Lower lobe of right lung (tissue), 2 donors: ENCODE measurements around the gene FAM124A. TPM values are rescaled to one million over a fixed set of nuclear protein-coding genes. Genes with fewer than 3 reads are reported as not detected.

Experiments
- ATAC-seq, 2 donors: fragments of 200-7000 bp; cut with Tn5 transposase; one replicate each; pipeline ENCODE4 v1.9.1; 2020 to 2022; ENCODE audit warnings: mild to moderate bottlenecking in 2 of 2, moderate library complexity in 2 of 2
- DNase-seq: peaks from one replicate; pipeline ENCODE4 v3.0.0-alpha.2; 2020
- H3K27ac ChIP-seq: fragments of 200-600 bp; one replicate; pipeline ENCODE4 v1.8.0; 2022
- H3K27me3 ChIP-seq: fragments of 200-600 bp; one replicate; pipeline ENCODE4 v1.8.0; 2022; ENCODE audit warnings: low read depth
- H3K36me3 ChIP-seq: fragments of 200-600 bp; one replicate; pipeline ENCODE4 v1.8.0; 2022; ENCODE audit warnings: mild to moderate bottlenecking
- H3K4me1 ChIP-seq: fragments of 200-600 bp; one replicate; pipeline ENCODE4 v1.8.0; 2022
- H3K4me3 ChIP-seq: fragments of 200-600 bp; one replicate; pipeline ENCODE4 v1.8.0; 2022; ENCODE audit warnings: mild to moderate bottlenecking
- H3K9me3 ChIP-seq: fragments of 200-600 bp; one replicate; pipeline ENCODE4 v1.8.0; 2022
- CTCF ChIP-seq: fragments of 200-600 bp; IDR thresholded peaks from one replicate; pipeline ENCODE4 v1.8.0; 2022; ENCODE audit warnings: antibody characterized with exemption, mild to moderate bottlenecking
- intact Hi-C: fragments of 100-400 bp; cut with DNase I; formaldehyde crosslinking; loops from one replicate; pipeline ENCODE4 v1.11.0; 2022
- long read RNA-seq: library from polyadenylated mRNA; unstranded; transcript quantifications from one replicate; pipeline ENCODE4 v2.0.0, GENCODE V29; 2021
- total RNA-seq: library from RNA; stranded (reverse); fragmentation: NEBNext Ultra II Directional; extraction: Animal tissue kit (Norgen Biotek cat#: 25700); gene quantifications from one replicate; pipeline ENCODE4 v1.2.1, GENCODE V29; 2021
- donor health status: DM: no; HTN: yes; CAD: no; lungs with severe emphysema.

FAM124A gene
- 4.1 TPM for total RNA-seq
- long read RNA-seq, full-length matches to known transcripts = 2 of 6 reads
- long read RNA-seq, partial matches to known transcripts = 2 of 6 reads
- long read RNA-seq, other reads (novel, unspliced or antisense) = 2 of 6 reads

DNA sequence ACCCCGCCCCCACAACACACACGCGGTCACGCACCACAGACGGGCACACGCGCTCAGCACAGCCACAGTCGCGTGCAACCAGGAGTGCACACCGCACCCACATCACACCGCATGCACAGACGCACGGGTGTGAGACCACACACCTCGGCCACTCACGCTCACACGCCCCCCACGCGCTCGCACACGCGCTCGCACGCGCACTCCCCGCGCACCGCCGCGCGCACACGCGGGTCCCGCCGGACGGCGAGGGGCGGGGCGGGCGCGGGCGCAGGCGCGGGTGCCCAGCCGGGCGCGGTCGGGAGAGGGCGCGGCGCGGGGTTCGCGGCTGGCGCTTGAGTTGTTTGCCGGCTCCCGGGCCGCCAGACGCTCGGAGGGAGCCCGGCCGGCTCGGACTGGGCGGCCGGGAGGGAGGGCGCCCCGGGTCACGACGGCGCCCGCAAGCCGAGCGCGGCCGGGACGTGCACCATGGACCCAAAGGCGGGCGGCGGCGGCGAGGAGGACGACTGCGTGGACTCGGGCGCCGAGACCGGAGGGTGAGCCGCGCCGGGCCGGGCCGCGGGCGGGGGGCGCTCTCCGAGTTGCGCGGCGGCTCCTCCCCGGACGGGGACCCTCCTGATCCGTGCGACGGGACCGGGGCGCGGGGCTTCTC is at the start of gene FAM124A:
Gene FAM124A, plus strand, starts transcription at position 362 of the 649 bp plus-strand sequence. Its CDS starts 104 bp downstream, at position 466.
- Histone ChIP-seq H3K4me1 (peaks cover 18% of the 10 kb centered on the region), H3K9me3 (no peaks in the 10 kb centered on the region), H3K36me3 (no peaks in the 10 kb centered on the region), H3K27ac (peak within 1 kb of the TSS; percentile 56), H3K27me3 (no peaks in the 10 kb centered on the region), H3K4me3 (peak within 1 kb of the TSS; percentile 84)
- TF ChIP-seq CTCF = no peak
- peak; percentile 58 for DNase-seq
- intact Hi-C loops = no loop called here
- peak; percentile 93 for ATAC-seq

DNA sequence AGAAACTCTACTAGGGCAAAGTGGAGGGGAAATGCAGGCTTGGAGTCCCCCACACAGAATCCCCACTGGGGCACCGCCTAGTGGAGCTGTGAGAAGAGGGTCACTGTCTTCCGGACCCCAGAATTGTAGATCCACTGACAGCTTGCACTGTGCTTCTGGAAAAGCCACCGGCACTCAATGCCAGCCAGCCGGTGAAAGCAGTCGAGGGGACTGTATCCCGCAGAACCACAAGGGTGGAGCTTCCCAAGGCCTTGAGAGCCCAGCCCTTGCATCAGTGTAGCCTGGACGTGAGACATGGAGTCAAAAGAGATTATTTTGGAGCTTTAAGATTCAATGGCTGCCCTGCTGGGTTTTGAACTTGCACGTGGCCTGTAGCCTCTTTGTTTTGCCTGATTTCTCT is 47.2 kb upstream of the FAM124A start:
- DNase-seq (no peak), ATAC-seq (no peak)
- no peak overlapping the region for H3K27ac ChIP-seq
- TF ChIP-seq CTCF = no peak
- intact Hi-C loops = no loop called here
- H3K27me3 ChIP-seq = no peaks in the 10 kb centered on the region
- no peaks in the 10 kb centered on the region for H3K9me3 ChIP-seq
- no peaks in the 10 kb centered on the region for H3K36me3 ChIP-seq
- no peak overlapping the region for H3K4me3 ChIP-seq
- no peaks in the 10 kb centered on the region for H3K4me1 ChIP-seq

DNA sequence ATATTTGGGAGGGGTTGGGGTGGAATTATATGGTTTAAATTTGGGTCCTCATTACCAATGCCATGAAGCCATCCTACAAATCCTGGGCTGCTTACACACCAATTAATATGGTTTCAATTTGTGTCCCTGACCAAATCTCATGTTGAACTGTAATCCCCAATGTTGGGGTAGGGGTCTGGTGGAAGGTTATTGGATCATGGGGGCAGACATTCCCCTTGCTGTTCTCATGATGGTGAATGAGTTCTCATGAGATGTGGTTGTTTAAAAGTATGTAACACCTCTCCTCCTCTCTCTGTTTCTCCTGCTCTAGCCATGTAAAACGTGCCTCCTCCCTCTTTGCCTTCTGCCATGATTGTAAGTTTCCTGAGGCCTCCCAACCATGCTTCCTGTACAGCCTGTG is 46.6 kb upstream of the FAM124A start:
- no peaks in the 10 kb centered on the region for H3K4me1 ChIP-seq
- no peak for ATAC-seq
- no peak overlapping the region for H3K4me3 ChIP-seq
- no peak for TF ChIP-seq CTCF
- no peaks in the 10 kb centered on the region for H3K9me3 ChIP-seq
- H3K36me3 ChIP-seq = no peaks in the 10 kb centered on the region
- intact Hi-C loops = no loop called here
- H3K27ac ChIP-seq = no peak overlapping the region
- H3K27me3 ChIP-seq = no peaks in the 10 kb centered on the region
- DNase-seq = no peak

- Histone ChIP-seq H3K27ac (no peak overlapping the region), H3K9me3 (no peaks in the 10 kb centered on the region), H3K27me3 (no peaks in the 10 kb centered on the region), H3K4me3 (no peak overlapping the region), H3K36me3 (no peaks in the 10 kb centered on the region), H3K4me1 (no peaks in the 10 kb centered on the region)
- TF ChIP-seq CTCF = no peak
- intact Hi-C loops = no loop called here
- ATAC-seq = no peak
- no peak for DNase-seq
Observed at GRCh38 chr13:51177188-51177587, 45.0 kb upstream of the FAM124A start.

- no peak for ATAC-seq
- Histone ChIP-seq H3K36me3 (no peaks in the 10 kb centered on the region), H3K27ac (no peak overlapping the region), H3K27me3 (no peaks in the 10 kb centered on the region), H3K9me3 (no peaks in the 10 kb centered on the region), H3K4me1 (no peaks in the 10 kb centered on the region), H3K4me3 (no peak overlapping the region)
- DNase-seq = no peak
- intact Hi-C loops = no loop called here
- no peak for TF ChIP-seq CTCF
Observed at GRCh38 chr13:51178456-51179074, 43.6 kb upstream of the FAM124A start.
